Chondrocyte (in vitro differentiated cells): Measurements from ENCODE around the gene NOXA1. TPM values are rescaled to one million over a fixed set of nuclear protein-coding genes. Genes with fewer than 3 reads are reported as not detected.

Experiments used
- DNase-seq: peaks from one replicate; pipeline ENCODE4 v3.0.0; 2021; ENCODE audit warnings: mixed read lengths, low spot score
- H3K27ac Mint-ChIP-seq: one replicate; pipeline ENCODE4 v1.8.0; 2021; ENCODE audit warnings: mild to moderate bottlenecking, moderate library complexity, mixed read lengths; ENCODE audit not compliant: unreplicated experiment
- H3K27me3 Mint-ChIP-seq: 2 replicates; pipeline ENCODE4 v1.8.0; 2021; ENCODE audit warnings: low read depth, mixed read lengths
- H3K36me3 Mint-ChIP-seq: 2 replicates; pipeline ENCODE4 v1.8.0; 2021; ENCODE audit warnings: low read depth, mixed read lengths
- H3K4me1 Mint-ChIP-seq: 2 replicates; pipeline ENCODE4 v1.8.0; 2021; ENCODE audit warnings: low read depth, mild to moderate bottlenecking, mixed read lengths
- H3K4me3 Mint-ChIP-seq: one replicate; pipeline ENCODE4 v1.8.0; 2021; ENCODE audit warnings: mild to moderate bottlenecking, moderate library complexity, mixed read lengths; ENCODE audit not compliant: unreplicated experiment
- H3K9me3 Mint-ChIP-seq: 2 replicates; pipeline ENCODE4 v1.8.0; 2021; ENCODE audit warnings: low read depth, mixed read lengths
- long read RNA-seq: library from polyadenylated mRNA; stranded (forward); transcript quantifications from one replicate; pipeline ENCODE4 v2.0.0, GENCODE V29; 2021
- total RNA-seq: library from RNA; stranded (reverse); gene quantifications from 3 replicates; pipeline ENCODE4 v1.2.1, GENCODE V29; 2021
- TF ChIP-seq, protein P1 (sequence below): fragments of 200-600 bp; sonication (generic); IDR thresholded peaks from 2 replicates; pipeline ENCODE4 v1.5.0; 2021; ENCODE audit warnings: antibody characterized with exemption, mild to moderate bottlenecking, moderate library complexity

NOXA1 gene, protein sequence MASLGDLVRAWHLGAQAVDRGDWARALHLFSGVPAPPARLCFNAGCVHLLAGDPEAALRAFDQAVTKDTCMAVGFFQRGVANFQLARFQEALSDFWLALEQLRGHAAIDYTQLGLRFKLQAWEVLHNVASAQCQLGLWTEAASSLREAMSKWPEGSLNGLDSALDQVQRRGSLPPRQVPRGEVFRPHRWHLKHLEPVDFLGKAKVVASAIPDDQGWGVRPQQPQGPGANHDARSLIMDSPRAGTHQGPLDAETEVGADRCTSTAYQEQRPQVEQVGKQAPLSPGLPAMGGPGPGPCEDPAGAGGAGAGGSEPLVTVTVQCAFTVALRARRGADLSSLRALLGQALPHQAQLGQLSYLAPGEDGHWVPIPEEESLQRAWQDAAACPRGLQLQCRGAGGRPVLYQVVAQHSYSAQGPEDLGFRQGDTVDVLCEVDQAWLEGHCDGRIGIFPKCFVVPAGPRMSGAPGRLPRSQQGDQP
- total RNA-seq: 0.97 to 2.5 TPM (median 2.0 TPM) in 3 replicates
- long read RNA-seq, partial matches to known transcripts: 1 of 9 reads
- long read RNA-seq, other reads (novel, unspliced or antisense): 8 of 9 reads

DNA sequence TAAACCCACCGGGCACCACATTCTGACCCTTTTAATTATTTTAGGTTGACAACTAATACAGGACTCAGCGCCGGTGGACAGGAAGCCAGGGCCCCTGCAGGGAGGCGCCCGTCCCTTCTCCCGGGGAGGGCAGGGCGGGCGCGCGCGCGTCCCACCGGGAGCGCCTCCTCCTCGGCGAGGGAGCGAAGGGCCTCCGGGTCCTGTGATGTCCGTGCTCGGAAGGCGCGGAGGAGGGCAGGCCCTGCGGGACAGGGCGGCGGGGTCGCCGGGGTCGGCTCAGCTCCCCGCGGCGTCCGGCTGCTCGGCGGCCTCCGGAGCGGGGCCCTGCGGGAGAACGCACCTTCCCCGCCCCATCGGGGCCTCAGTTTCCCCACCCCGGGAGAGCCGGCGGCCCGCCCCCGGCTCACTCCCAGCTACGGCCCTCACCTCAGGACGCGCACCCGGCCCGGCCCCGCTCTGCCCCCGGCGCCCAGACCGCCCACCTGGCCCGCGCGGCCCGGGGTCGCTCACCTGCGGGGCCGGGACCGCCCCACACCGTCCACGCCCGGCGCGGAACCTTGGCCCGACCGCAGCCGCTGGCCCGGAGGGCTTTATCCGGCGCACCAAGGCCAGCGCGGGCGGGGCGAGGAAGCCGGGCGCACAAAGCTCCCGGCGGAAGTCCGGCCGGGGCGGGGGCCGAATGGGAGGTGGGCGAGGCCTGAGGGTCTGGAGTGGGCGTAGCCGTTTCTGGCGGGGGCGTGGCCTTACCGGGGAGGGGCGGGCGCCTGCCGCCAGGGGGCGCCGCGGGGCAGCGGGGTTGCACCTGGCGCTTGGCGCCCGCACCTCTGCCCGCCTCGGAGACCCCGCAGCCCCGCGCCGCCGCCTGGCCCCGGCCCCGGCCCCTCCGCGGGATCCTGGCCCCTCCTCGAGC is at the start of gene NOXA1, which contains the start of gene EXD3:
NOXA1 (plus strand) TSS at position 790 of the 910 bp plus-strand sequence. CDS start 137 bp downstream, outside the sequence.
EXD3 (minus strand) TSS at position 559 of the 910 bp plus-strand sequence. CDS start 27,805 bp downstream, outside the sequence.
- Mint-ChIP-seq H3K27me3 (no peaks in the 10 kb centered on the region), H3K27ac (no peak within 1 kb of the TSS), H3K4me3 (peak within 1 kb of the TSS; percentile 79), H3K9me3 (no peaks in the 10 kb centered on the region), H3K4me1 (peaks cover 18% of the 10 kb centered on the region), H3K36me3 (no peaks in the 10 kb centered on the region)
- TF ChIP-seq, protein P1, sequence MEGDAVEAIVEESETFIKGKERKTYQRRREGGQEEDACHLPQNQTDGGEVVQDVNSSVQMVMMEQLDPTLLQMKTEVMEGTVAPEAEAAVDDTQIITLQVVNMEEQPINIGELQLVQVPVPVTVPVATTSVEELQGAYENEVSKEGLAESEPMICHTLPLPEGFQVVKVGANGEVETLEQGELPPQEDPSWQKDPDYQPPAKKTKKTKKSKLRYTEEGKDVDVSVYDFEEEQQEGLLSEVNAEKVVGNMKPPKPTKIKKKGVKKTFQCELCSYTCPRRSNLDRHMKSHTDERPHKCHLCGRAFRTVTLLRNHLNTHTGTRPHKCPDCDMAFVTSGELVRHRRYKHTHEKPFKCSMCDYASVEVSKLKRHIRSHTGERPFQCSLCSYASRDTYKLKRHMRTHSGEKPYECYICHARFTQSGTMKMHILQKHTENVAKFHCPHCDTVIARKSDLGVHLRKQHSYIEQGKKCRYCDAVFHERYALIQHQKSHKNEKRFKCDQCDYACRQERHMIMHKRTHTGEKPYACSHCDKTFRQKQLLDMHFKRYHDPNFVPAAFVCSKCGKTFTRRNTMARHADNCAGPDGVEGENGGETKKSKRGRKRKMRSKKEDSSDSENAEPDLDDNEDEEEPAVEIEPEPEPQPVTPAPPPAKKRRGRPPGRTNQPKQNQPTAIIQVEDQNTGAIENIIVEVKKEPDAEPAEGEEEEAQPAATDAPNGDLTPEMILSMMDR: peak; percentile 77
- peak; percentile 96 for DNase-seq

DNA sequence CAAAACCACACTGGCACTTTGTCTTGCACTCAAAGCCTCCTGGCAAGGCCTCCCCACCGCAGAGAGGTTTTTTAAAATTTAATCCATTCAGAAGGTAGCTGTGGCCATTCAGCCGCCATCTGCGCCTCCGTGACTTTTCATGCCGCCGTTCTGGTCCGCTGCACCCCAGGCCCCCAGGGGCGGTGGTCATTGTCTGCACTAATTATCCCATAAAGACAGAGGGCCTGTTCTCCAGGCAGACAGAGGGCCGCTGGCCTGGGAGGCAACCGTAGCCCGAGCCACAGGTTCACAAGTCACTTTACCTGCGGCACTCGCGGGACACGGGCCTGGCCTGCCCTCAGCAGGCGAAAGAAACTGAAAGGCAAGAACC is 49.6 kb upstream of the NOXA1 start:
- TF ChIP-seq, protein P1: no peak
- DNase-seq: peak; percentile 64
- H3K36me3 Mint-ChIP-seq: peaks cover 2% of the 10 kb centered on the region
- H3K27me3 Mint-ChIP-seq: no peaks in the 10 kb centered on the region
- H3K4me3 Mint-ChIP-seq: no peak overlapping the region
- H3K9me3 Mint-ChIP-seq: no peaks in the 10 kb centered on the region
- no peak overlapping the region for H3K27ac Mint-ChIP-seq
- no peaks in the 10 kb centered on the region for H3K4me1 Mint-ChIP-seq

DNA sequence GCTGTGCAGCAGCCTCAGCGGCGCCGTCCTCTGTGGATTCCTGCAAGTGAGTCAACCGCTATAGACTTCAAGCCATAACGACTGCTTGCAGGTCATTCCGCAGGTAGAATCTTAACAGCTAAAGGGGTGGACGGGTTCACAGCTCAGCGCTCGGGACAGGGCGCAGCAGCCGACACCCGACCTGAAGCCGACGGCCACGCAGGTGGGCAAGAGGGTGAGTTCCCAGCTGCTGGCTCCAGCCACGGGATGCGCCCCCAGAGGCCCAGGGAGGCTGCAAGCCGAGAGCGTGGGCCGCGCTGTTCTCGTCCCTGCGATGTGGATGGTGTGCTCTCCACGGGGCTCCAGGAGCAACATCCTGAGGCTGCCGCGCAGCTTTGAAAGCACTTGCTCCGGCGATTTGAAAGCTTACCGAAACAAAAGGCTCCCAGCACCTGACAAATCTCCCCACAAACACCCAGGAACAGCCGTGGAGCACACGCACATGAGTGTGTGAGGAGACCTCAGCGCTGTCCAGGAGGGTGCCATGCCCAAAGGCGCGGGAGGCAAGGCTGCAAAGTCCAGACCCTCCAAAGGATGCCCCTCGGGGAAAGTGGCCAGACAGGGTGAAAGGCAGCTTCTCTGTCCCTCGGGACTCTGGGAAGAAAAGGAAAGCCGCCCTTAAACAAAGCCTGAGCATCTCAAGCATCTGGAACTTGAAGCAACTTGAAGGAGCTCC is 48.9 kb upstream of the NOXA1 start:
- TF ChIP-seq, protein P1: no peak
- no peaks in the 10 kb centered on the region for H3K4me1 Mint-ChIP-seq
- peak; percentile 80 for DNase-seq
- H3K36me3 Mint-ChIP-seq: peaks cover 2% of the 10 kb centered on the region
- H3K9me3 Mint-ChIP-seq: no peaks in the 10 kb centered on the region
- no peaks in the 10 kb centered on the region for H3K27me3 Mint-ChIP-seq
- no peak overlapping the region for H3K27ac Mint-ChIP-seq
- no peak overlapping the region for H3K4me3 Mint-ChIP-seq

DNA sequence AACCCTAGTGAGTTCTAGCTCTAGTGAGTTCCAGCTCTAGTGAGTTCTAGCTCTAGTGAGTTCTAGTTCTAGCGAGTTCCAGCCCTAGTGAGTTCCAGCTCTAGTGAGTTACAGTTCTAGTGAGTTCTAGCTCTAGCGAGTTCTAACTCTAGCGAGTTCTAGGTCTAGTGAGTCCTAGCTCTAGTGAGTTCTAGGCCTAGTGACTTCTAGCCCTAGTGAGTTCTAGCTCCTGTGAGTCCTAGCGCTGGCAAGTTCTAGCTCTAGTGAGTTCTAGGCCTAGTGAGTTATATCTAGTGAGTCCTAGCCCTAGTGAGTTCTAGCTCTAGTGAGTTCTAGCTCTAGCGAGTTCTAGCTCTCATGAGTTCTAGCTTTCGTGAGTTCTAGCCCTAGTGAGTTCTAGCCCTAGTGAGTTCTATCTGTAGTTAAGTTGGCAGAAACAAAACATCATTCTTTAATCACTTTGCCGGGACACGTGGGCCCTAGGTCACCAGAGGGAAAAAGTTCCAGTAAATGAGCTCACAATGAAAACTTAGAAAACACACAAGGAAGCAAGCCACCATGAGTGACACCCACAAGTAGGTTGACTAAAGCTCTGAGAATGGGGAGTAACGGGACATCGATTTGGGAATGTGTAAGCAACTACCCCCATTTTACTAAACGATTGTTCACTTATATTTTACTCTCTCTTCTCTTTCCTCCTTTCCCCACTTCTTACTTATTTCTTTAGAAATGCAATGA is 47.7 kb upstream of the NOXA1 start:
- Mint-ChIP-seq H3K9me3 (no peaks in the 10 kb centered on the region), H3K4me3 (no peak overlapping the region), H3K27me3 (no peaks in the 10 kb centered on the region), H3K36me3 (peaks cover 1% of the 10 kb centered on the region), H3K4me1 (no peaks in the 10 kb centered on the region), H3K27ac (no peak overlapping the region)
- TF ChIP-seq, protein P1: no peak
- no peak for DNase-seq
